Measurements from ENCODE around the gene KIF1A. TPM values are rescaled to one million over a fixed set of nuclear protein-coding genes. Genes with fewer than 3 reads are reported as not detected.

The KIF1A gene, protein sequence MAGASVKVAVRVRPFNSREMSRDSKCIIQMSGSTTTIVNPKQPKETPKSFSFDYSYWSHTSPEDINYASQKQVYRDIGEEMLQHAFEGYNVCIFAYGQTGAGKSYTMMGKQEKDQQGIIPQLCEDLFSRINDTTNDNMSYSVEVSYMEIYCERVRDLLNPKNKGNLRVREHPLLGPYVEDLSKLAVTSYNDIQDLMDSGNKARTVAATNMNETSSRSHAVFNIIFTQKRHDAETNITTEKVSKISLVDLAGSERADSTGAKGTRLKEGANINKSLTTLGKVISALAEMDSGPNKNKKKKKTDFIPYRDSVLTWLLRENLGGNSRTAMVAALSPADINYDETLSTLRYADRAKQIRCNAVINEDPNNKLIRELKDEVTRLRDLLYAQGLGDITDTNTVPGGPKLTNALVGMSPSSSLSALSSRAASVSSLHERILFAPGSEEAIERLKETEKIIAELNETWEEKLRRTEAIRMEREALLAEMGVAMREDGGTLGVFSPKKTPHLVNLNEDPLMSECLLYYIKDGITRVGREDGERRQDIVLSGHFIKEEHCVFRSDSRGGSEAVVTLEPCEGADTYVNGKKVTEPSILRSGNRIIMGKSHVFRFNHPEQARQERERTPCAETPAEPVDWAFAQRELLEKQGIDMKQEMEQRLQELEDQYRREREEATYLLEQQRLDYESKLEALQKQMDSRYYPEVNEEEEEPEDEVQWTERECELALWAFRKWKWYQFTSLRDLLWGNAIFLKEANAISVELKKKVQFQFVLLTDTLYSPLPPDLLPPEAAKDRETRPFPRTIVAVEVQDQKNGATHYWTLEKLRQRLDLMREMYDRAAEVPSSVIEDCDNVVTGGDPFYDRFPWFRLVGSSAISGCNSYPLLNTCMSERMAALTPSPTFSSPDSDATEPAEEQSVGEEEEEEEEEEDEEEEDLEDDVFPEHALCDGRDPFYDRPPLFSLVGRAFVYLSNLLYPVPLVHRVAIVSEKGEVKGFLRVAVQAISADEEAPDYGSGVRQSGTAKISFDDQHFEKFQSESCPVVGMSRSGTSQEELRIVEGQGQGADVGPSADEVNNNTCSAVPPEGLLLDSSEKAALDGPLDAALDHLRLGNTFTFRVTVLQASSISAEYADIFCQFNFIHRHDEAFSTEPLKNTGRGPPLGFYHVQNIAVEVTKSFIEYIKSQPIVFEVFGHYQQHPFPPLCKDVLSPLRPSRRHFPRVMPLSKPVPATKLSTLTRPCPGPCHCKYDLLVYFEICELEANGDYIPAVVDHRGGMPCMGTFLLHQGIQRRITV (N-terminal part only)
- total RNA-seq (5.2 TPM), polyA plus RNA-seq (1.2 TPM)

DNA sequence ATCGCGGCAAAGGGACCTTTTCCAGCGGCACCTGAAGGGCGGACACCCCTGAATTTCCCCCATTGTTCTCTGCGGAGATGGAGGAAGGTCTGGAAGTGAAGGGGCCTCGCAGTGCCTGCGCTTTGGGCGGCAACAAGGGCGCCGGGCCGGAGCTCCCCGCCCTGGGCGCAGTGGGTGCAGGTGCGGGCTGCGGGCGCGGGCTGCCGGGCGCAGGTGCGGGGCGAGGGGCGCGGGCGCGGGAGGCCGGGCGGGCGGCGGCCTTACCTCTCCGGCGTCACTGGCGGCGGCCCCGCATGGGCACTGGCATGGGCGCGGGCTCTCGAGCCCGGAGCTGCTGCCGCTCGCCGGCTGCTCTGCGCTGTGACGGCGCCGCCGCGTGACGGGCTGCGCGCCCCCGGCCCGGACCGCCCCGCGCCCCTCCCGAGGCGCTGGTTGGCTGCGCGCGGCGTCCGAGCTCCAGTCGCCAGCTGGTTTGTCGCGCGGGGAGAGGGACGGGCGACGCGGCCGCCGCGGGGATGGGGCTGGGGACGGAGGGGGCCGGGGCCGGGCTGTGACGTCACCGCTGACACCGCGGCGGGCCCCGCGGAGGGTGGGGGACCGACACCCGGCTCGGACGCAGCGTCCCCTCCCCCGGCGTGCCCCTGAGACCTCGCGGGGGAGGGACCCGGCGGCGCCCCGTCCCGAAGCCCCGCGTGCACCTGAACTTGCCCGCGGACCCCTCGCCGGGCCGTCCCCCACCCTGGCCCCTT, at the start of gene KIF1A:
Gene KIF1A, minus strand, starts transcription at position 362 of the 749 bp plus-strand sequence. CDS start 22,467 bp downstream, outside the sequence.
- Histone ChIP-seq H3K4me1 (ENCODE audit: insufficient read depth) (peaks cover 5% of the 10 kb centered on the region), H3K36me3 (ENCODE audit: insufficient read depth) (no peaks in the 10 kb centered on the region), H3K27ac (ENCODE audit: low read depth) (no peak within 1 kb of the TSS), H3K4me3 (ENCODE audit: low read depth, low read length) (peak within 1 kb of the TSS; percentile 36)
- DNase-seq (ENCODE audit: extremely low spot score): no peak
- WGBS: under 1% methylated on average over 104 of the region's 104 CpGs

DNA sequence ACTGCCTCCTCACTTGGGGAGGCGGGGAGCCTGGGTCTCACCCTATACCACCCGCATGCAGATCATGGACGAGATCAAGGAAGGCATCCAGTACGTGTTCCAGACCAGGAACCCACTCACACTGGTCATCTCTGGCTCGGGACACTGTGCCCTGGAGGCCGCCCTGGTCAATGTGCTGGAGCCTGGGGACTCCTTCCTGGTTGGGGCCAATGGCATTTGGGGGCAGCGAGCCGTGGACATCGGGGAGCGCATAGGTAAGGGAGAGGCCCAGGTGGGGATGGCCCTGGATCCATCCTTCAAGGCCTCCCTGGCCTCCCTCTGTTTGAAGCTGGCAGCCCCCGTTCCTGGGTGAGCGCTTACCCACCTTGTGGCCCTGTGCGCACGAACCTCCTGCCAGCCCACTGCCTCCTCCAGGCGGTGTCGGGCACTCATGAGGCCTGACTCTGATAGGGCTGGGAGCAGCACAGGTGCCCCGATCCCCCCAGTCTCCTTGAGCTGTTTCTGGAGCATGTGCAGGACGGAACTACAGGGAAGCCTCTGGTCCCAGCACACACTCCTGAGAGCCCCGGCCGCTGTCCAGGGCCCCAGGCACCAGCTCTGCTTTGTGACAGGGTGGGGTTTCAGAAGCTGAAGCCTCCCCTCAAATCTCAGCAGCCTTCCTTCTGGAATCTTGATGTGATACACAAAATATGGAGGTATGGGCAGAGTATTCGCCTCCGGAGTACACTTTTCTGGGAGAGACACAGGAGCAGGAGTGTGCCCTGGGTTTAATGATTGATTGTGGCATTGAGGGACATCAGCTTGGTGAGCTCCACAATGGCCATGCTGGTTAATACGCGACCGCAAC, 49.3 kb upstream of the KIF1A start:
- 91% methylated on average over 25 of the region's 25 CpGs for WGBS
- DNase-seq (ENCODE audit: extremely low spot score): no peak
- no peak overlapping the region for H3K27ac ChIP-seq (ENCODE audit: low read depth)
- no peaks in the 10 kb centered on the region for H3K4me1 ChIP-seq (ENCODE audit: insufficient read depth)
- no peak overlapping the region for H3K4me3 ChIP-seq (ENCODE audit: low read depth, low read length)
- no peaks in the 10 kb centered on the region for H3K36me3 ChIP-seq (ENCODE audit: insufficient read depth)

DNA sequence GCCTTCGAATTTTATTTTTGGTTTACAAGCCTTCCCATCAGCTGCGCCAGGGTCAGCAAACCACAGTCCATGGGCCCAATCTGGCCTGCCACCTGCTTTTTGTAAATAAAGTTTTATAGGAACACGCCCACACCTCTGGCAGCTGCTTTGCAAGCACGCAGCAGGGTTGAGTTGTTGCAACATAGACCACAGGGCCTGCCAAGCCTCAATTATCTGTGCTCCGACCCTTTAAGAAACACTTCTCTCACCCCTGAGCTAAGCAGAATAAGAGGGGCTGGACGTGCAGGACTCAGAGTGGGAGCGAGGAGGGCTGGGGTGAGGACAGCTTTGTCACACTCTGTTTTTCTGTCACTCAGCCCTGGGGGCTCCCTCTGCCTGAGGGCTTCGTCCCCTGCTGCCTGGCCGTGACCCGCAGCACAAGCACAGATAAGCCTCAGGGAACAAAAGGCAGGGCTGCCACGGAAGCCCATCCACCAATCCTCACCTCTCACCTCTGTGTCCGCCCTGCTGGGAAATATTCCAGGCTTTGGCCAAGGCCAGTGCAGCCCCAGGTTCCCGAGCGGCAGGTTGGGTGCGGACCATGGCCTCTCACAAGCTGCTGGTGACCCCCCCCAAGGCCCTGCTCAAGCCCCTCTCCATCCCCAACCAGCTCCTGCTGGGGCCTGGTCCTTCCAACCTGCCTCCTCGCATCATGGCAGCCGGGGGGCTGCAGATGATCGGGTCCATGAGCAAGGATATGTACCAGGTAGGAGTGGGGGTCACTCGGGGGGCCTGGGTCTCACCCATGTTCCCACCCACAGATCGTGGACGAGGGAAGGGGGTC, 48.5 kb upstream of the KIF1A start, which contains the start of gene AGXT:
Gene AGXT, plus strand, starts transcription at position 539 of the 823 bp plus-strand sequence. Its CDS starts 42 bp downstream, at position 581.
- DNase-seq (ENCODE audit: extremely low spot score): no peak
- 67% methylated on average over 21 of the region's 21 CpGs for WGBS
- no peaks in the 10 kb centered on the region for H3K36me3 ChIP-seq (ENCODE audit: insufficient read depth)
- no peak within 1 kb of the TSS for H3K4me3 ChIP-seq (ENCODE audit: low read depth, low read length)
- H3K4me1 ChIP-seq (ENCODE audit: insufficient read depth): no peaks in the 10 kb centered on the region
- no peak within 1 kb of the TSS for H3K27ac ChIP-seq (ENCODE audit: low read depth)

DNA sequence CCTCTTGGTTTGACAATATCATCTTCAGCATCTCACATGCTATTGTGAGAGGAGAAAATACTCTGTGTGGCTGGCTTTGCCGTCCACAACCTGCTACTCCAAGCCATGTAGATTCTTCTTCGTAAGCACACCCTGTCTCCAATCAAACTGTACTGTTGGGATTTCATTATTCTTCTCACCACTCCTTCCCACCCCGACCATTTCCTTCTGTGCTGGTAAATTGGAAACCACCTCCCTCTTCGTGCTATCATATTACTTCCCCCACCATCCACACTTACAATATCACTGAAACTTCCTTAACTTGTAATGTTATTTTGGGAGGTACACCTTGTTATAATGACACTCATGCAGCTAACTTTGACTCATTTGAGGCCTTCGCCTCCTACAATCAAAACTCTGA, 45.4 kb upstream of the KIF1A start:
- WGBS: 77% methylated on average over 5 of the region's 5 CpGs
- no peak for DNase-seq (ENCODE audit: extremely low spot score)
- H3K4me3 ChIP-seq (ENCODE audit: low read depth, low read length): no peak overlapping the region
- no peak overlapping the region for H3K27ac ChIP-seq (ENCODE audit: low read depth)
- no peaks in the 10 kb centered on the region for H3K36me3 ChIP-seq (ENCODE audit: insufficient read depth)
- no peaks in the 10 kb centered on the region for H3K4me1 ChIP-seq (ENCODE audit: insufficient read depth)

DNA sequence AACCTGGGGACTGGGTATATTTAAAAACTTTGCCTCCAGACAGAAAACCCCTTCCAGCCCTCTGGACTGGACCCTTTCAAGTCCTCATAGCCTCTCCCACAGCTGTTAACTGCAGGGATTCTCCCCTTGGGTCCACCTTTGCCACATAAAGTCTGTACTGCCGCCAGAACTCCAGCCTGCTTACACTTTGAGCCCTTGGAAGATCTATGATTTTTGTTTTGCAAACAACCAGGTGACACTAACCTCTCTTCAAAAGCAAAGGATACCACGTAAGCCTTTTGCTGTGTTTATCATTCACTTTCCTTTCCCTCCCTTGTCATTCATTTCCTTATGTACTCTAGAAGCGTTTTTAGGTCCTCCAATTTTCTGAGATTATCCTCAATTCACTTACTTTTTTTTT, 44.5 kb upstream of the KIF1A start:
- 70% methylated on average over 3 of the region's 3 CpGs for WGBS
- no peak for DNase-seq (ENCODE audit: extremely low spot score)
- Histone ChIP-seq H3K27ac (ENCODE audit: low read depth) (no peak overlapping the region), H3K4me1 (ENCODE audit: insufficient read depth) (no peaks in the 10 kb centered on the region), H3K4me3 (ENCODE audit: low read depth, low read length) (no peak overlapping the region), H3K36me3 (ENCODE audit: insufficient read depth) (no peaks in the 10 kb centered on the region)

DNA sequence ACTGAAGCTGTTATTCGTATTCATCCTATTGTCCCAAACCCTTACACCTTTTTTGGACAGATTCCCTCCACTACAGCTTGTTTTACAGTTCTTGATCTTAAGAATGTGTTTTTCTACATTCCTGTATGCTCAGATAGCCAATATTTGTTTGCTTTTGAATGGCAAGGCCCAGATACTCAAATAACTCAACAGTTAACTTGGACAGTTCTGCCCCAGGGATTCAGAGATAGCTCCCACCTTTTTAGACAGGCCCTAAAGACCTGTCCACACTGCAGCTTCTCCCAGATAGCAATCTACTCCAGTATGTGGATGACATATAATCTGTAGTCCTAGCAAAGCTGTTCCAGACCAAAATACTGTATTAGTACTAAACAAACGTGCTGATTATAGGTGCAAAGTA, 41.5 kb upstream of the KIF1A start:
- Histone ChIP-seq H3K36me3 (ENCODE audit: insufficient read depth) (no peaks in the 10 kb centered on the region), H3K4me3 (ENCODE audit: low read depth, low read length) (no peak overlapping the region), H3K27ac (ENCODE audit: low read depth) (no peak overlapping the region), H3K4me1 (ENCODE audit: insufficient read depth) (no peaks in the 10 kb centered on the region)
- WGBS: 77% methylated on average over 2 of the region's 2 CpGs
- DNase-seq (ENCODE audit: extremely low spot score): no peak

DNA sequence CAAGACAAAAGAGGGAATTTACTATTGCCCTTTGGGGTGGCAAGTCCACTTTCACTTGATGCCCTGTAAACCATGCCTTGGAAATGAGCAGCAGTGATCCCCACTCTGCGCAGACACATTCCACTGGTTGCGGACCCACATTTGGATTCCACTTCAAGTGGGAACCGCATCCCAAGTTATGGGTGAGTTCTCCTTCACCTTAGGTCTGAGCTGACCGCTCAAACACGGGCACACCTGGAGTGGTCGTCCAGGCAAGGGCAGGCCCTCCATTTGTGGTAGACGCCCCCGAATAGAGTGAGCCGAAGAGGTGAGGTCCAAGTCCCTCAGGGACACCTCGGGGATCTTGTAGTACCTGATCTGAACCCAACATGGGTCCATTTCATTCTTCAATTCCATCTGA, 38.9 kb upstream of the KIF1A start:
- Histone ChIP-seq H3K4me3 (ENCODE audit: low read depth, low read length) (no peak overlapping the region), H3K36me3 (ENCODE audit: insufficient read depth) (no peaks in the 10 kb centered on the region), H3K27ac (ENCODE audit: low read depth) (no peak overlapping the region), H3K4me1 (ENCODE audit: insufficient read depth) (no peaks in the 10 kb centered on the region)
- DNase-seq (ENCODE audit: extremely low spot score): no peak
- 93% methylated on average over 10 of the region's 10 CpGs for WGBS

DNA sequence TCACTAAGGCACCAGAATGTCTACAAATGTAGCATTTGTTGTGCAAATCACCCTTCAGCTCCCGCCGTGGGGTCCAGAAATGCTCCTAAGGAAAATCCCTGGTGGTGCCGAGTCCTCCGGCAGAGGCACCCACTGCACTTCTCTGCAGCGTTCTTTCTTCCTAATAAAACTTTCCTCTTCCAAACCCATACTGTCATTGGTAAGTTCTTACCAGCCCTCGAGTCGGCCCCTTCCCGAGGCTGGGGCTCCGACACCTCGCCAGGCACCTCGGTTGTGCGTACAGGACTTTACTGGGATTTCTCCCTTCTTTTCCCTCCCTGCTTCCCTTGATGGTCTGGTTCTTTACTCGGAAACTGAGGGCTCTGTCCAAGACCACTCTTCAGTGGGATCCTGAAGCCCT, 38.3 kb upstream of the KIF1A start:
- DNase-seq (ENCODE audit: extremely low spot score): no peak
- WGBS: 80% methylated on average over 13 of the region's 13 CpGs
- no peaks in the 10 kb centered on the region for H3K36me3 ChIP-seq (ENCODE audit: insufficient read depth)
- no peaks in the 10 kb centered on the region for H3K4me1 ChIP-seq (ENCODE audit: insufficient read depth)
- no peak overlapping the region for H3K27ac ChIP-seq (ENCODE audit: low read depth)
- H3K4me3 ChIP-seq (ENCODE audit: low read depth, low read length): no peak overlapping the region

DNA sequence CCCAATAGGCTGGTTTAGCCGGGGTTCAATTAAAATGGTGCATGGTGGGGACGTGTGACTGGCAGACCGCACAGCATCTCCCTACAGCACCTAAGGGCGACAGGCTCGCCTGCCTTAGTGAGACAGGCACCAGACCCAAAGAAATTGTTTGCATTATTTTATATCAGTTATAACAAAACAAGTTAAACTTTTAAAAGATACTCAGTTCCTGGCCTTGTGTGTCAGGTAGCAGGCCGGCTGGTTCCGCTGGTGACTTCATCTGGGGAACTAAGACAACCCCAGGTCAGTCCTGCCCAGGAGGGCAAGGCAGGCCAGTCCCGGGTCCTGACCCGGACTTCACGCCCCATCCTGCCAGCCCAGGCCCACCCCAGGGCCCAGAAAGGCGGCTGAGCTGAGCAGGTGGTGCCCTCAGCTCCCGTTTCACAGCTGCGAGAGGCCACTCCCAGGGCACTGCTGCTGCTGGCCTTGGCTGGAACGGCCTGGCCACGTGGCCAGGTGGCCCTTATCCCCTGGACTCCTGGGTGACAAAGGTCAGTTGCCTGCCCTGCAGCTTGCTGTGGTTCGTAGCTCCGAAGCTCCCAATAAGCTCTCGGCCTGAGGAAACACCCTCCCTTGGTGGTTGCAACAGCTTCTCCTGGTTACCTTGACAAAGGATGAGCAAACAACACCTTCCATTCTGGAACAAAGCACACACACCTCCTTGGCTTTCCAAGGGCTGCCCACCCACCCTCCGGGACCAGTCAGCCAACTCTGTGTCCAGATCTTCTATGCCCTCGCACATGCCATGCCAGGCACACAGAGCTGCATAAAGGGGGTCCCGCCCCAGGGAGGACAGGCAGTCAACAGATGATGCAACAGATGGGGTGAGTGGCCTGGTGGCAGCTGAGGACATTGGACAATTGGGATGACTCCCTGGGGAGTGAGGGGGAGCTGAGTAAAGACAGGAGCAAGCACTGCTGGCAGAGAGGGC, 37.3 kb upstream of the KIF1A start:
- Histone ChIP-seq H3K27ac (ENCODE audit: low read depth) (no peak overlapping the region), H3K36me3 (ENCODE audit: insufficient read depth) (no peaks in the 10 kb centered on the region), H3K4me1 (ENCODE audit: insufficient read depth) (no peaks in the 10 kb centered on the region), H3K4me3 (ENCODE audit: low read depth, low read length) (no peak overlapping the region)
- no peak for DNase-seq (ENCODE audit: extremely low spot score)
- WGBS: 84% methylated on average over 21 of the region's 21 CpGs

DNA sequence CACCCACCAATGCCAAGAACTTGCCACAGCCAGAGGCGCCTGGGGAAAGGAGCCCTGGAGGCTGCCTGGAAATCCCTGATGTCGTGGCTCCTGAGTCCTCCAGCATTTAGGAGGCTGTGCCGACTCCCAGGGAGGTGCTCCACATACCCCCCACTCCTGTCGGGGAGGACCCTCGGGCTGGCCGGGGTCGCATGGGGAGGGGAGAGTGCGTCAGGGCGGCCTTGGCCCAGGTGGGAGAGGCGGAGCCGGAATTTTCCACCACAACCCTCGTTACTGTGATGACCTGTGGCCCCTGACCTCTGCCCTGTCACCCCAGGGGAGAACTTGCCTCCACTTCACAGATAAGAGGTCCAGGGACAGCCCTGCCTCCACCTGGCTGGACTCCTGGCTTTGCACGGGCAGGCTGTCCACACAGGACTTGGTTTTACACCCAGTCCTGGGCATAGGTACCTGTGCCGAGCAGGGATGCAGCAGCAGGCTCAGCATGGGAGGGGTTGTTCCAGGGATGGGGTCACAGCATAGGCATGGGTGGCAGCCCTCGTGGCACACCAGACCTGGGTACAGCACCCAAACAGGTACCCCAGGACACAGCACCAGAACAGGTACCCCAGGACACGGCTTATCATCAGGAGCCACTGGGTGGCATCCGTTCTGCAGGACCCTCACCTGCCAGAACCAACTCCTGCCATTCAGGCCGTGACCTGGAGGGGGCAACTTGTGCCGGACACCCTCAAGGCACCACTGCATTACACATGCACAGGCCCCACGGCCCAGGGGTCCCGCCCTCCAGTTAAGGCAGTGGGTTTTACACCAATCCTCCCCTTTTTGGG, 36.3 kb upstream of the KIF1A start:
- Histone ChIP-seq H3K4me1 (ENCODE audit: insufficient read depth) (no peaks in the 10 kb centered on the region), H3K27ac (ENCODE audit: low read depth) (no peak overlapping the region), H3K4me3 (ENCODE audit: low read depth, low read length) (no peak overlapping the region), H3K36me3 (ENCODE audit: insufficient read depth) (no peaks in the 10 kb centered on the region)
- 72% methylated on average over 21 of the region's 21 CpGs for WGBS
- no peak for DNase-seq (ENCODE audit: extremely low spot score)

Data from urinary bladder (tissue), 4 donors.